NCI-H446 treated with DMSO at 0.1 percent for 48 hours (cell line): ENCODE measurements around the gene SYNGR1.
"Not testable (repeated sequence)": the region's sequence is repeated elsewhere in the genome, so short reads cannot be mapped to it uniquely, and the experiment has no call there.

Source experiments
- DNase-seq: peaks from one replicate; lab custom pipeline; 2025; lab: John Stamatoyannopoulos, UW

SYNGR1 gene

DNA sequence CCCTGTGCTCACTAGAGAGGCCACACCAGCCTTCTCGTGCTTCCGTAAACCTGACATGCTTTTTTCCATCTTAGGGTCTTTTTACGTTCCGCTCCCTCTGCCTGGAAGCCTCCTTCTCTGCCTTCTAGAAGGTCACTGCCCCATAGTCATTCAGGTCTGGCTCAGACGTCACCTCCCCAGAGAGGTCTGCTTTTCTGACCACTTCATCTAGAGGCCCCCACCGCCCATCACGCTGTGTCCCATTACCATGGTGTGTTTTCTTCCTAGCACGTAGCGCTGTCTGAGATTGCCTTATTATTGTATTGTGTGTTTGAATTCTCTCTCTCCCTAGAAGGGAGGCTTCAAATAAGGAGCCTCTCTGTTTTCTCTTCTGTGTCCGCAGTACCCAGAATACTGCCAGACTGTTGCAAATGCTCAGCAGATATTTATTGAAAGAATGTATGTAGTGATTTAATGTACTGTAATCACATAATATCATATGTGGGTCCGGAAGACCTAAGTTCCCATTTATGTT lies 59.8 kb downstream of the SYNGR1 start:
- no peak for DNase-seq

DNA sequence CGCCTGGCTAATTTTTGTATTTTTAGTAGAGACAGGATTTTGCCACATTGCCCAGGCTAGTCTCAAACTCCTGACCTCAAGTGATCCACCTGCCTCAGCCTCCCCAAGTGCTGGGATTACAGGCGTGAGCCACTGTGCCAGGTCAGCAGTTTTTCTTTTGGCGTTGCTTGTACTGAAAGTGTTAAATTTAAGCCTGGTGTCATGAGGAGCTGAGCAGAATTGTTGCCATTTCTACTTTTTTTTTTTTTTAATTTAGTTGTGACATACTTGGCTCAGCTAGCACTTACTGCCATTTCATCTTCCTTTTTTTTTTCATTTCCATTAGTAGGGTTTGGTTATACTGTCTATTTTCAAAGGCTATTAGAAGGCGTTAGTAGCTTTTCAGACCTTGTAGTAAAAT lies 60.5 kb downstream of the SYNGR1 start:
- no peak for DNase-seq

DNA sequence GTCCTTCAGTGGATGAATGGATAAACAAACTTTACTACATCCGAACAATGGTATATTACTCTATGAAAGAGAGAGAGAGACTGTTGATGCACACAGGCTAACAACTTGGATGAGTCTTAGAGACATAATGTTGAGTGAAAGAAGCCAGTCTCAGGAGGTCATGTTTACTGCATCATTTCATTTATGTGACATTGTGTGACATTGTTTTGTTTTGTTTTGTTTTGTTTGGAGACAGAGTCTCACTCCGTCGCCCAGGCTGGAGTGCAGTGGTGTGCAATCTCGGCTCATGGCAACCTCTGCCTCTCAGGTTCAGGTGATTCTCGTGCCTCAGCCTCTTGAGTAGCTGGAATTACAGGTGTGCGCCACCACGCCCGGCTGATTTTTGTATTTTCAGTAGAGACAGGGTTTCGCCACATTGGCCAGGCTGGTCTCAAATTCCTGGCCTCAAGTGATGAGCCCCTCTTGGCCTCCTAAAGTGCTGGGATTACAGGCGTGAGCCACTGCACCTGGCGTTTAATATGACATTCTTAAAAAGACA lies 62.1 kb downstream of the SYNGR1 start:
- DNase-seq: not testable (repeated sequence)

DNA sequence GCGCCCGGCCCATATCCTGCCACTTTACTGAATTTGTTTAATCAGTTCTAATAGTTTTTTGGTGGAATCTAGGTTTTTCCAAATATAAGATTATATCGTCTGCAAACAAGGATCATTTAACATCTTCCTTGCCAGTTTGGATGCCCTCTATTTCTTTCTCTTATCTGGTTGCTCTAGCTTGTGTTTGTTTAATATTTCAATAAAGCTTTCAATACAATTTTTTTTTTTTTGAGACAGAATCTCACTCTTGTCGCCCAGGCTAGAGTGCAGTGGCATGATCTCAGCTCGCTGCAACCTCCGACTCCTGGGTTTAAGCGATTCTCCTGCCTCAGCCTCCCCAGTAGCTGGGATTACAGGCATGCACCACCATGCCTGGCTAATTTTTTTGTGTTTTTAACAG lies 63.4 kb downstream of the SYNGR1 start:
- DNase-seq: not testable (repeated sequence)

DNA sequence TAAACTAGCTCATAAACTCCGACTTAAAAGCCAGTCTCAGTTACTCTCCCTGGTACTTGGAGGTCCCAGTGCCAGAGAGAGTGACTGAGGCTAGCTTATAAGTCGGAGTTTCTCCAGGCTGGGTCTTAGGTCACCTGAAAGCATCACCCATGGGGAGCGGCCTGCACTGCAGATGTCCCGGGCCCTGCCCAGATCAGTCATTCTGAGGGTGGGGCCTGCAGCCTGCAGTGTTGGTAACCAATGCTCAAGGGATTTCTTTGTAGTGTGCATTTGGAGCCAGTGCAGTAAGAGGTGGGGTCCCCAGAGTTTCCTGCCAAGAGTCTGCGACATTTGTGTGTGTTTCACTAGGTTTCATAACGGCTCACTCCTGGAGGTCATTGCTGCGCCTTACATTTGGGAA lies 64.6 kb downstream of the SYNGR1 start:
- no peak for DNase-seq

DNA sequence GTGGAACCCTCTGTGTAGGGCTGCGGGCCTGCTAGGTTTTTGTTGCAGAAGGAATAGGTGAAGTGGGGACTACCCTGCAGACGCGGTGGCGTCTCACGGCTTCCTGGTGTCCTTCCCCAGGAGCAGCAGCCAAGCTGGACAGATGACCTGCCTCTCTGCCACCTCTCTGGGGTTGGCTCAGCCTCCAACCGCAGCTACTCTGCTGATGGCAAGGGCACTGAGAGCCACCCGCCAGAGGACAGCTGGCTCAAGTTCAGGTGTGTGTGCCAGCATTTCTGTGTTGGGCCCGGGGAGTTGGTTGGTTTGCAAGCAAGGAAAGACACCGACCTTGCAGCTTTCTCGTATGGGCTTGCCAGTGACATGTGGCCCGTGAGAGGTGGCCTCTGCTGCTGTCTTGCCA lies 65.1 kb downstream of the SYNGR1 start:
- no peak for DNase-seq

DNA sequence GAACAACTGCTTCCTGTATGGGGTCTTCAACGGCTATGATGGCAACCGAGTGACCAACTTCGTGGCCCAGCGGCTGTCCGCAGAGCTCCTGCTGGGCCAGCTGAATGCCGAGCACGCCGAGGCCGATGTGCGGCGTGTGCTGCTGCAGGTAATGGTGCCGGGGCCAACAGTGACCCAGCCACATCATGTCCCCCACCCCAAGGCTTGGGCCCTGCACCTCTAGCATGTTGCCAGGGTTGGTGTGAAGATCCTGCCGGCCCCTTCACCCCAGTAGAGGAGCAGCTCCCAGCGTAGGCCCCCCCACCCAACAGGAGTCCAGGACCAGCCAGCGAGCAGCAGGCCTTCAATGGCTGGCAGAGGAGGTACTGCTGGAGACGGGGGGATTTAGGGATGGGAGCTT lies 65.7 kb downstream of the SYNGR1 start:
- DNase-seq: no peak

DNA sequence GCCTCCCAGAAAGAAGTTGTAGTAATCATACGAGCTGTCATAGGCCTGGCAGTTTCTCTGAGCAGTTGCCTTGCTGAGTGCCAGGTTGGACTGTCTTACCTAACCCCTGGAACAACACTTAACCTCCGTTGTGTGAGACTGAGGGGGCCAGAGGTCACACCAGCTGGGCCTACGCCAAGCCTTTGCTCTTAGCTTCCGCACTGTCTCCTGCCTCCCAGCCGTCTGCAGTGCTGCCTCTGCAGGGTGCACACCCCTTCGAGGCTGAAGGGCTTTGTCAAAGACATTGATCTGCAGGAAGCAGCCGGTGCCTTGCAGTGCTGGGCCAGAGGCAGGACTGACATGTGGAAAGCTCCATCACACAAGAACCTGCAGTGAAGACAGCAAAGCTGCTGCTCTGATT lies 66.5 kb downstream of the SYNGR1 start:
- DNase-seq: no peak

DNA sequence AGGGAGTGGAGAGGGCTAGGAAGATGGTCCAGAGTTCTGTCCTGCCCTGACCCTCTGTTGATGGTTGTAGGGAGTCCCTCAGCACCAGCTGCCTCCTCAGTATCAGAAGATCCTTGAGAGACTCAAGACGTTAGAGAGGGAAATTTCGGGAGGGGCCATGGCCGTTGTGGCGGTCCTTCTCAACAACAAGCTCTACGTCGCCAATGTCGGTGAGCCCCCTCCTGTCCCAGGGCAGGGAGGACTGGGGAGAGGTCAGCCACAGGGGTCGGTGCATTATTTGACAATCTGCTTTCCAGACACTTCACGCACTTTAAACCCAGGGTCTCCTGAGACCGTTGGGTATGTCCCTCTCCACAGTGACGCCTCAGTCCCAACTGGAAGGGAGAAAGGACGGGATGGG lies 67.8 kb downstream of the SYNGR1 start:
- no peak for DNase-seq

DNA sequence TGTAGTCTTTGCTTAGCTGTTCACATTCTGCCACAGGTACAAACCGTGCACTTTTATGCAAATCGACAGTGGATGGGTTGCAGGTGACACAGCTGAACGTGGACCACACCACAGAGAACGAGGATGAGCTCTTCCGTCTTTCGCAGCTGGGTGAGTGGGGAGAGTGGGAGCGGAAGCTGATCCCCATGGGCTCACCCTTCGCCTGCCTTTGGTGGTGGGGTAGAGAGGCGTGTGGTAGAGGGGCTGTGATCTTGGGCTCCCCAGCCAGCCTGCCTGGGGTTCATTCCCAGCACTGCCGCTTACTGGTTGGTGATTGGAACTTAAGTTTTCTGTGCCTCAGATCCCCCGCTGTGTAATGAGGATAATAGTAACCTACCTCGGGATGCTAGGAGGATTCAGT lies 68.9 kb downstream of the SYNGR1 start:
- DNase-seq: no peak

DNA sequence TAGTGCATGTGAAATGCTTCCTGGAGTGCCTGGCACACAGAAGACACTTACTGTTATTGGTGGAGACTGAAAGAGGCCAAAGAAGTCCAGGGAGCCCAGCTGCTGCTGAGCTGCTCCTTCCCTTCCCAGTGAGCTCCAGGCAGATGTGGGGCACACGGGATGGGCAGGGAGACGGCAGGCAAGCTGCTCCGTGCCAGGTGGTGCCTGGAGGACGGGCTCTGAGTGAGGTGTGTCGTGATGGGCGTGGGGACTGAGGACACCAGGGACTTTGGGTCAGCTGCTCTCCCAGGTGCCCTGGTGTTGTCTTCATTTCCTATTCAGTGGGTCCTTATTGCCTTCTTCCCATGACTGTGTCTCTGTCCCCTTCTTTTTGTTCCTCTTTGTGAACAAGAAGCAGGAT lies 69.3 kb downstream of the SYNGR1 start:
- DNase-seq: no peak

DNA sequence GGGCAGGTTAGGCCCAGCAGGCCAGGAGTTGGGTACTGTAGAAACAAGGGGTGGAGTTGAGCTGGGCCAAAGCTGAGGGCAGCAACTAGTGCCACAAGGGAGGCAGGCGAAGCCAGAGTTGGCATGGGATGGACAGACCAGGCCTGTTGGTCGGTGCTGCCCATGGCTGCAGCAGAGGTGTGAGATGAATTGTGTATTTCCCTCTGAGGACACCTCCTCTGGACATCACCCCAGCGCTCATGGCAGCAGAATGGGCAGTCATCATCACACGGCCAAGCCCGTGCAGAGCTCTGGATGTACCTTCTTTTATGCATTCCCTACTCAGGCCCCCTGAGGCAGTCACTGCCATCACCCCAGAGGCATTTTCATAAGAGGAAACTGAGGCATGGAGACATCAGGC lies 70.1 kb downstream of the SYNGR1 start:
- no peak for DNase-seq

DNA sequence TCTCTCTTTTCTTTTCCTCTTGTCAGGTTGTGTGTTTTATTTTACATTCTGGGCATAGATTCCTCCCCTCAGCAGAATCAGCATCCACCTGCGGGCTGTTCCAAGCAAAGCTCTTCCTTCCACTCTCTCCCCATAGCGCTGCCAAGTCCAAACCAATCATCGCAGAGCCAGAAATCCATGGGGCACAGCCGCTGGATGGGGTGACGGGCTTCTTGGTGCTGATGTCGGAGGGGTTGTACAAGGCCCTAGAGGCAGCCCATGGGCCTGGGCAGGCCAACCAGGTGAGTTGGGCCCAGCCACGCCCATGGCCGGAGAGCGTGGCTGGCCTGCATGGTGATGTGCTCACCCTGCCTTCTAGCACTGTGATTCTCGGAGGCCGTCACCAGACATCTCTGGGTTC lies 71.9 kb downstream of the SYNGR1 start:
- DNase-seq: no peak

DNA sequence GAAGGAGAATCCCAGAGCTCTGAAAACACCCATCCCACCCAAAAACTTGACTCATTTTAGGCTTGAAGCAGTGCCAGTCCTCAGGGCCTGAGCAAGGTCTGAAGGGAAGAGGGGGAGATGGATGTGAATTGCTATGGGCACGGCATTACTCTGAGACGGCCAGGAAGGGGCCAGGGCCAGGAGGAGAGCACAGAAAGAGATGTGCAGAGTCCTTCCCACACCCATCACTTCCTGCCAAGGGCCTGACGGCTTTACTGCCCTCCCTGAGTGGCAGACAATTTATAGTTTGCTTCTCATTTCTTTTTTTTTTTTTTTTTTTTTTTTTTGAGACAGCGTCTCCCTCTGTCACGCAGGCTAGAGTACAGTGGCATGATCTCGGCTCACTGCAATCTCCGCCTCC lies 72.3 kb downstream of the SYNGR1 start:
- no peak for DNase-seq

DNA sequence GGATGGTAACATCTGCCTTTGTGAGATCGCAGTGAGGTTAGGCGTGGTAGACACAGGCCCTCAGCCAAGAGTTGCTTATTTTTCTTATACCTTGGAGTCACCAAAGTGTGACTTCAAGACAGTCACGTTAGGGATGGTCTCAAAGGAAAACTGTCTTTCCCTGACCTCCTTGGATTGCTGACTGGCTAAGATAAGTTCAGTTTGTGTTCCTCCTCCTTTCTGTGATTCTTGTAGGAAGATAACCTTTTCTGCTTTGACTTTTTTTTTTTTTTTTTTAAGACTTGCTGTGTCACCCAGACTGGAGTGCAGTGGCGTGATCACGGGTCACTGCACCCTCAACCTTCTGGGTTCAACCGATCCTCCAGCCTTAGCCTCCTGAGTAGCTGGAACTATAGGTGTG lies 72.9 kb downstream of the SYNGR1 start:
- DNase-seq: no peak

DNA sequence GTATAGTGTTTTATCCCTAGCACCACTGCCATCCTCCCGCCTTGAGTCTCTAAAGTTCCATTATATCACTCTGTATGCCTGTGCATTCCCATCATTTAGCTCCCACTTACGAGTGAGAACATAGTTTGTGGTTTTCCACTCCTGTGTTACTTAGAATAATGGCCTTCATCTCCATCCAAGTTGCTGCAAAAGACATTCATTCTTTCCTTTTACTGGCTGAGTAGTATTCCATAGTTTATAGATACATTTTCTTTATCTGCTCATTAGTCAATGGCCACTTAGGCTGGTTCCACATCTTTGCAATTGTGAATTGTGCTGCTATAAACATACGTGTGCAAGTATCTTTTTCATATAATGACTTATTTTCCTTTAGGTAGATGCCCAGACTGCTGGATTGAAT lies 74.2 kb downstream of the SYNGR1 start:
- no peak for DNase-seq

DNA sequence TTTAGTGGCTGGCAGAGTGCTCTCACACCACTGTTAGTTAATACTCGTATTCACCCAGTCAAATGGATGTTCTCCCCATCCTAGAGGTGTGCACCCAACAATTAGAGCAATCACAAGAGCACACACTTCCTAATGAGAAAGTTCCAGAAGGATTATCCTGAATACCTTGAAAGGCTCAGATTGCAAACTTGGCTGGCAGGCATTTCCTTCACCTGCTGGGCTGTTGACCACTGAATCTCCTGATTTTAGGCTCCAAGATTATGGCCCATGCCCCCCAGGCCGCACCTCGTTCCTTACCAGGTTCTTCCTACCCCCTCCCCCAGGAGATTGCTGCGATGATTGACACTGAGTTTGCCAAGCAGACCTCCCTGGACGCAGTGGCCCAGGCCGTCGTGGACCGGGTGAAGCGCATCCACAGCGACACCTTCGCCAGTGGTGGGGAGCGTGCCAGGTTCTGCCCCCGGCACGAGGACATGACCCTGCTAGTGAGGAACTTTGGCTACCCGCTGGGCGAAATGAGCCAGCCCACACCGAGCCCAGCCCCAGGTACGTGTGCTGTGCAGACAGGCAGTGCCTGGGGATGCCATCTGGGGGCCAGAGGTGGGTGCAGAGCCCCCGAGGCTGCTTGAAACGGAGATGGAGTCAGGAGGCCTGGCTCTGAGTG lies 76.7 kb downstream of the SYNGR1 start:
- DNase-seq: no peak

DNA sequence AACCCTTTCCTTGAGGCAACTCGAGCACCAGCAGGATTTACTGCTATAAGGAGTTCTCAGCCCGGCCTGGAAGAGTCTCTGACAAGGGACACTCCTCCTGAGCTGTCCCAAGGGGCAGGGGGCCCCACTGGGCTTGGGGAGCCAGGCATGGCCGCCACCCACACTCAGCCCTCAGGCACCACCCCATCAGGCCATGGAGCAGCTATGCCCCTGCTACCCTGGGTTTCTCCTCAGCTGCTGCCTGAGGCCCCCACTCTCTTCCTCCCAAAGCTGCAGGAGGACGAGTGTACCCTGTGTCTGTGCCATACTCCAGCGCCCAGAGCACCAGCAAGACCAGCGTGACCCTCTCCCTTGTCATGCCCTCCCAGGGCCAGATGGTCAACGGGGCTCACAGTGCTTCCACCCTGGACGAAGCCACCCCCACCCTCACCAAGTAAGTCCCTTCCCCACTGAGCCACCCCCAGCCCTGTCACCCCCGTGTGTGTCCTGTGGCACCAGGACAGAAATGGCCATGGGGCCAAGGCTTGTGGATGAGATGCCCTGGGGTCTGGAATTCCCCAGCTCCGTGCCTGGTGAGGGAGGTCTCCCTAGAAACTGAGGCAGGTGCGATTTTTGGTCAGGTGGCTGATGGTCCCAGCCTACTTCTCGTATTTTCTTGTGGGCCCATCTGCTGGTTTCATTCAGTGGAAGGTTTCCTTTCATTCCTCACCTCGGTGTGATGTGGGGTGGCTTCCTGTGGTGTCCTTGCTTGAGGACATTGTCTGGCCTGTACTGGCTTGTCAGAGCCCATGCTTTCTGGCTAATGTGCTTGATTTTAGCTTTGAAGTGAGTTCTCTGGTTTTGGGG lies 78.2 kb downstream of the SYNGR1 start:
- no peak for DNase-seq

DNA sequence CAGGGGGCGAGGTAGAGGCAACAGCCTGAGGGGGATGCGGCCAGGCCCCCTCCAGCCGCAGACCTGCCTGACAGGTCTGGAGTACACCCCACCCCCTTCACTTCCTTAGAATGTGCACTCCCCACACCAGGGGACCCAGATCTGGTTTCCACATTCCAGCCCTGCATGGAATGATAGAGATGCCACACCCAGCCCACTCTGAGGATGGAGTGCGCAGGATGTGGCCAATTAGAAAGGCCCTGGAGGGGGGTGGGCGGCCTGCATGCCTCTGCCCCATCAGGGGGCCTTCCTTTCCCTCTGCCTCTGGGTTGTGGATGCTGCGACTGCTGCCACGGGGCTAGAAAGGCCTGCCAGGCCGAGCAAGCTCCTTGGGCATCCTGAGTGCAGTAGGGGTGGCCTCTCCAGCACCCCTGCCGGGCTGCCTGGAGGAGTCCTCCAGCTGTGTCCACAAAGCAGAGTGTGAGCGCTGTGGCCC lies 78.8 kb downstream of the SYNGR1 start:
- no peak for DNase-seq

DNA sequence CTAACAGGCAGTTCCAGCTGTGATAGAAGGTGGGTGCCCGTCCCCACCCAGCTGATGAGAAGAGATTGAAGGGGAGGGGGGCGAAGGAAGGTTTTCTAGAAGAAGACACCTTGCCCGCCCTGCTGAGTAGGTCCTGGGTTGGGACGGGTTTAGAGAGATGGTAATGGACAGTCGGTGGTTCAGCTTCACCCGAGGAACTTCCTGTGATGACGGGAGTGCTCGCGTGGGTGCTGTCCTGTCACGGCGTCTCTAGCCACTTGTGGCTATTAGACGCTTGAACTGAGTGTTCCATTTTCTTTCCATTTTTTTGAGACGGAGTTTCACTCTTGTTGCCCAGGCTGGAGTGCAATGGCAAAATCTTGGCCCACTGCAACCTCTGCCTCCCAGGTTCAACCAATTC lies 79.4 kb downstream of the SYNGR1 start:
- DNase-seq: no peak

DNA sequence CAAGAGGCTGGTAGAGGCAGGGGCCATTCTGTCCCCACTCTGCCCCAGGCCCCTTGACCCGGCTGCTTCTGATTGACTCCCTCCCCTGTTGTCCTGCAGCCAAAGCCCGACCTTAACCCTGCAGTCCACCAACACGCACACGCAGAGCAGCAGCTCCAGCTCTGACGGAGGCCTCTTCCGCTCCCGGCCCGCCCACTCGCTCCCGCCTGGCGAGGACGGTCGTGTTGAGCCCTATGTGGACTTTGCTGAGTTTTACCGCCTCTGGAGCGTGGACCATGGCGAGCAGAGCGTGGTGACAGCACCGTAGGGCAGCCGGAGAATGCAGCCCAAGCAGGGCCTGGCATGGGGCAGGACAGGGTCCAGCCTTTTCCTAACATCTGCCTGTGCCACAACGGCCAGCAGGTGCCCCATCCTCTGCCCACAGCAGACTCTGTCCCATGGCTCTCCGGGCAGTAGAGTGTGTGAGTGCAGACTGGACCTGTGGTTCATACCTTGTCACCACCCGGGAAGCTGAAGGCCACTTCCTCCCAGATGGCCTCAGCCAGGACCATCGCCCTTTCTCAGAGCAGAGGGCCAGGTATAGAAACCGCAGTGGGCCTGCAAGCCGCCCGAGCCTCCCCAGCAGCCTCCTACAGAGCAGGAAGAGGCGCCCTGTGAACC lies 80.3 kb downstream of the SYNGR1 start:
- DNase-seq: no peak

DNA sequence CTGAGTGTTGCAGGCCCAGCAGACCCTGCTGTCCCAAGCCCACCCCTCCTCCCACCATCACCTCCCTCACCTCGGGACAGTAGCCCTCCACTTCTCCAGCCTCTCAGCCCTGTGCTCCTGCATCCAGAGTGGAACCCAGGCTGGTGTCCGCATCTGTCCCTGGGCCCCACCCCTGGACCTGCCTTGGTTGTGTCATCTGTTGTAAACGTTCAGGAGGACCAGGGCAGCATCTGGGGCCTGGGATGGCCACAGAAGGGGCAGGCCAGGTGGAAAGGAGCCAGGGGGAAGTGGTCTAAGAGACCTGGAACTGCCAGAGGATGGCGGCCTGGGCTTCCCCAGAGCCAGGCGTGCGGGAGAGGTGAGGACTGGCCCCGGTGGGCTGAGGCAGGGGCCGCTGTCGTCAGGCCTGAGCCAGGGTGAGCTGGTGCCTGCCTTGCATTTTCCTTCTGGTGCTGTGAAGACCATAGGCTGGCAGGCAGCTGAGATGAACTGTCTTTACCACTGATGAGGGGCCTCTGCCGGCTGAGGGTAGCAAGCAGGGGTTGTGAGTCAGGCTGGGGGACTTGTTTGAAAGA lies 80.9 kb downstream of the SYNGR1 start:
- DNase-seq: no peak
